GM12878 (cell line): Measurements from ENCODE around the gene SPEG. TPM values are rescaled to one million over a fixed set of nuclear protein-coding genes. Genes with fewer than 3 reads are reported as not detected.

Source experiments
- BCL11A ChIP-seq: IDR thresholded peaks from 2 replicates; pipeline ENCODE4 v1.6.1; 2011; ENCODE audit warnings: low read depth, low read length
- BCL3 ChIP-seq: IDR thresholded peaks from 2 replicates; pipeline ENCODE4 v1.6.1; 2011; ENCODE audit warnings: borderline replicate concordance, low read depth, mild to moderate bottlenecking, moderate library complexity, low read length; ENCODE audit not compliant: insufficient read depth, poor library complexity, severe bottlenecking
- FOXM1 ChIP-seq: IDR thresholded peaks from 2 replicates; pipeline ENCODE4 v1.6.1; 2012; ENCODE audit warnings: low read depth, mild to moderate bottlenecking, inconsistent platforms, low read length, moderate library complexity
- HDAC6 ChIP-seq: fragments of 200-600 bp; sonication (generic); IDR thresholded peaks from one replicate; pipeline ENCODE4 v1.8.0; 2017; ENCODE audit warnings: antibody characterized with exemption; ENCODE audit not compliant: unreplicated experiment
- HDGF ChIP-seq: fragments of 450-650 bp; IDR thresholded peaks from 2 replicates; pipeline ENCODE4 v1.6.1; 2016; ENCODE audit warnings: antibody characterized with exemption
- MLLT1 ChIP-seq: fragments of 450-650 bp; IDR thresholded peaks from 2 replicates; pipeline ENCODE4 v1.6.1; 2016; ENCODE audit warnings: mild to moderate bottlenecking
- MTA2 ChIP-seq: fragments of 450-650 bp; IDR thresholded peaks from 2 replicates; pipeline ENCODE4 v1.6.1; 2016; ENCODE audit warnings: low read depth, mild to moderate bottlenecking, moderate library complexity
- MTA3 ChIP-seq: IDR thresholded peaks from 2 replicates; pipeline ENCODE4 v1.6.1; 2012; ENCODE audit warnings: low read length, inconsistent platforms, borderline replicate concordance
- PRDM15 ChIP-seq: fragments of 450-650 bp; formaldehyde crosslinking; IDR thresholded peaks from 2 replicates; pipeline ENCODE4 v1.4.0; 2020; ENCODE audit warnings: mild to moderate bottlenecking, moderate library complexity
- REST ChIP-seq: IDR thresholded peaks from 2 replicates; pipeline ENCODE4 v1.6.1; 2012; ENCODE audit warnings: mild to moderate bottlenecking, low read depth, low read length
- SPI1 ChIP-seq: IDR thresholded peaks from 2 replicates; pipeline ENCODE4 v1.6.1; 2011; ENCODE audit warnings: low read depth, mild to moderate bottlenecking, low read length, moderate library complexity, borderline replicate concordance; ENCODE audit not compliant: insufficient read depth
- SREBF2 ChIP-seq: IDR thresholded peaks from 2 replicates; pipeline ENCODE4 v1.6.1; 2012; ENCODE audit warnings: mild to moderate bottlenecking, low read length
- YBX1 ChIP-seq: fragments of 450-650 bp; IDR thresholded peaks from 2 replicates; pipeline ENCODE4 v1.6.1; 2016; ENCODE audit warnings: antibody characterized with exemption
- ZNF217 ChIP-seq: fragments of 450-650 bp; IDR thresholded peaks from 2 replicates; pipeline ENCODE4 v1.6.1; 2017; ENCODE audit warnings: antibody characterized with exemption, mild to moderate bottlenecking
- ZNF687 ChIP-seq: fragments of 450-650 bp; IDR thresholded peaks from 2 replicates; pipeline ENCODE4 v1.6.1; 2017; ENCODE audit warnings: mild to moderate bottlenecking, moderate library complexity
- polyA plus RNA-seq, 11 experiments: library from polyadenylated mRNA; depleted of rRNA in 4 of 11; unstranded in 6 of 11; stranded (reverse) in 5 of 11; fragments of >200 nt; fragmentation: Nextera tagmentation in 4 of 11; fragmentation: Illumina TruSeq in 1 of 11; extraction: Ambion mirVana in 4 of 11; extraction: Trizol in 1 of 11; gene quantifications; 1 replicate in 1 of 11; 2 replicates in 10 of 11; pipeline versions ENCODE4 v1.2.1 to v1.2.3, GENCODE V29; 2011 to 2016; ENCODE audit warnings: inconsistent platforms in 2 of 11, missing spikeins in 2 of 11, low read depth in 1 of 11
- total RNA-seq, 4 experiments: library from RNA; depleted of rRNA in 3 of 4; stranded (reverse); fragments of >200 nt in 3 of 4; fragmentation: Illumina TruSeq in 1 of 4; extraction: Trizol in 1 of 4; gene quantifications; 2 replicates each; pipeline versions ENCODE4 v1.2.1 to v1.2.3, GENCODE V29; 2013 to 2021

Gene SPEG
- total and polyA plus RNA-seq, 10 of the 15 experiments (the other 5 are each of a cell fraction or from before 2014, with no cell fraction given) = 0.03 to 0.28 TPM; not detected in 8

- TF ChIP-seq PRDM15 (CRISPR knock-in tag) (no peak), REST (no peak; the same call in 1 of the 2 replicates), FOXM1 (no peak), YBX1 (no peak), ZNF687 (no peak), SREBF2 (no peak), BCL3 (no peak), HDAC6 (no peak), ZNF217 (no peak), MTA2 (no peak), HDGF (peak; percentile 23; the same call in 1 of the 2 replicates), MLLT1 (no peak), MTA3 (no peak), BCL11A (no peak), SPI1 (no peak)
Measured at GRCh38 chr2:219498280-219499057, 63.8 kb downstream of the SPEG start, which contains the start of gene GMPPA (continued).
